CD4-positive, alpha-beta T cell (primary cell): Measurements from ENCODE around the gene KANK4. TPM values are rescaled to one million over a fixed set of nuclear protein-coding genes. Genes with fewer than 3 reads are reported as not detected.

Experiments
- ATAC-seq: fragments of 200-7000 bp; cut with Tn5 transposase; one replicate; pipeline ENCODE4 v1.10.0; 2022; ENCODE audit warnings: mild to moderate bottlenecking; ENCODE audit not compliant: poor library complexity
- CTCF ChIA-PET: fragments of 350-600 bp; sonication (Branson Sonifier 250); formaldehyde crosslinking; loops from one replicate; lab custom pipeline; 2021; ENCODE audit warnings: antibody characterized with exemption, inconsistent platforms; lab: Charles Lee
- POLR2A ChIA-PET: fragments of 350-600 bp; sonication (Branson Sonifier 250); formaldehyde crosslinking; loops from one replicate; lab custom pipeline; 2021; ENCODE audit warnings: antibody characterized with exemption, inconsistent platforms; lab: Charles Lee
- DNase-seq, 14 experiments: peaks; one replicate each; pipeline ENCODE4 v3.0.0-alpha.2; 2013 to 2020; ENCODE audit warnings: mixed read lengths in 2 of 14
- H3K27ac ChIP-seq, 2 donors: one replicate each; pipeline versions ENCODE4 v1.5.1 to v1.7.0; 2013; ENCODE audit warnings: low read length in 2 of 2, low read depth in 1 of 2, mild to moderate bottlenecking in 1 of 2
- H3K27me3 ChIP-seq, 2 experiments: 1 replicate in 1 of 2; 2 replicates in 1 of 2; pipeline versions ENCODE4 v1.6.1 to v1.7.0; 2013; ENCODE audit warnings: low read length in 2 of 2, control low read depth in 1 of 2, mild to moderate bottlenecking in 1 of 2, moderate library complexity in 1 of 2; ENCODE audit not compliant: insufficient read depth in 2 of 2, control insufficient read depth in 1 of 2
- H3K36me3 ChIP-seq: one replicate; pipeline ENCODE4 v1.6.1; 2013; ENCODE audit warnings: low read length, control low read depth; ENCODE audit not compliant: insufficient read depth
- H3K4me1 ChIP-seq: one replicate; pipeline ENCODE4 v1.6.1; 2013; ENCODE audit warnings: low read length, control low read depth; ENCODE audit not compliant: insufficient read depth
- H3K4me3 ChIP-seq: one replicate; pipeline ENCODE4 v1.5.1; 2013; ENCODE audit warnings: mild to moderate bottlenecking, low read length, moderate library complexity
- H3K9me3 ChIP-seq, 2 experiments: 1 replicate in 1 of 2; 2 replicates in 1 of 2; pipeline versions ENCODE4 v1.6.1 to v1.7.0; 2013; ENCODE audit warnings: low read length in 2 of 2, mild to moderate bottlenecking in 2 of 2, control low read depth in 1 of 2, moderate library complexity in 1 of 2; ENCODE audit not compliant: control insufficient read depth in 1 of 2, insufficient read depth in 1 of 2
- H3K27ac Mint-ChIP-seq: one replicate; pipeline ENCODE4 v1.8.0; 2020; ENCODE audit warnings: mixed read lengths
- H3K27me3 Mint-ChIP-seq: one replicate; pipeline ENCODE4 v1.8.0; 2021; ENCODE audit warnings: mixed read lengths
- H3K36me3 Mint-ChIP-seq: one replicate; pipeline ENCODE4 v1.8.0; 2021; ENCODE audit warnings: low read depth, mixed read lengths
- H3K4me1 Mint-ChIP-seq: one replicate; pipeline ENCODE4 v1.8.0; 2021; ENCODE audit warnings: low read depth, mixed read lengths
- H3K4me3 Mint-ChIP-seq: one replicate; pipeline ENCODE4 v1.8.0; 2020; ENCODE audit warnings: mild to moderate bottlenecking, mixed read lengths
- H3K9me3 Mint-ChIP-seq: one replicate; pipeline ENCODE4 v1.8.0; 2020; ENCODE audit warnings: mixed read lengths
- intact Hi-C, 2 experiments: fragments of 100-400 bp; cut with DNase I in 1 of 2; cut with micrococcal nuclease in 1 of 2; formaldehyde crosslinking; loops; one replicate each; pipeline versions ENCODE4 v1.15.1 to v1.9.0; 2023 to 2025; cut with DNase I, micrococcal nuclease
- total RNA-seq, 174 experiments: library from RNA in 2 of 174; stranded (reverse) in 2 of 174; gene quantifications; one replicate each; pipeline ENCODE4 v1.2.3 and lab custom pipeline; 2021 to 2026
- TF ChIP-seq, protein P1 (sequence below): fragments of 200-600 bp; IDR thresholded peaks from one replicate; pipeline ENCODE4 v1.8.0; 2022; ENCODE audit warnings: antibody characterized with exemption, mild to moderate bottlenecking

KANK4 gene
- total RNA-seq, 2 experiments from 2014 or later = not detected

- peaks cover 8% of the 10 kb centered on the region for H3K4me1 Mint-ChIP-seq
- ChIA-PET CTCF (no interaction called here), POLR2A (no interaction called here)
- no peaks in the 10 kb centered on the region for H3K4me1 ChIP-seq
- H3K27me3 Mint-ChIP-seq = no peaks in the 10 kb centered on the region
- TF ChIP-seq, protein P1, sequence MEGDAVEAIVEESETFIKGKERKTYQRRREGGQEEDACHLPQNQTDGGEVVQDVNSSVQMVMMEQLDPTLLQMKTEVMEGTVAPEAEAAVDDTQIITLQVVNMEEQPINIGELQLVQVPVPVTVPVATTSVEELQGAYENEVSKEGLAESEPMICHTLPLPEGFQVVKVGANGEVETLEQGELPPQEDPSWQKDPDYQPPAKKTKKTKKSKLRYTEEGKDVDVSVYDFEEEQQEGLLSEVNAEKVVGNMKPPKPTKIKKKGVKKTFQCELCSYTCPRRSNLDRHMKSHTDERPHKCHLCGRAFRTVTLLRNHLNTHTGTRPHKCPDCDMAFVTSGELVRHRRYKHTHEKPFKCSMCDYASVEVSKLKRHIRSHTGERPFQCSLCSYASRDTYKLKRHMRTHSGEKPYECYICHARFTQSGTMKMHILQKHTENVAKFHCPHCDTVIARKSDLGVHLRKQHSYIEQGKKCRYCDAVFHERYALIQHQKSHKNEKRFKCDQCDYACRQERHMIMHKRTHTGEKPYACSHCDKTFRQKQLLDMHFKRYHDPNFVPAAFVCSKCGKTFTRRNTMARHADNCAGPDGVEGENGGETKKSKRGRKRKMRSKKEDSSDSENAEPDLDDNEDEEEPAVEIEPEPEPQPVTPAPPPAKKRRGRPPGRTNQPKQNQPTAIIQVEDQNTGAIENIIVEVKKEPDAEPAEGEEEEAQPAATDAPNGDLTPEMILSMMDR = no peak
- H3K27ac ChIP-seq = no peak overlapping the region
- no peaks in the 10 kb centered on the region for H3K9me3 ChIP-seq
- H3K9me3 Mint-ChIP-seq = no peaks in the 10 kb centered on the region
- H3K36me3 Mint-ChIP-seq = no peaks in the 10 kb centered on the region
- no peak overlapping the region for H3K4me3 ChIP-seq
- no peak for ATAC-seq
- intact Hi-C loops = no loop called here
- H3K27me3 ChIP-seq = no peaks in the 10 kb centered on the region
- H3K27ac Mint-ChIP-seq = no peak overlapping the region
- no peak overlapping the region for H3K4me3 Mint-ChIP-seq
- no peak for DNase-seq
- H3K36me3 ChIP-seq = no peaks in the 10 kb centered on the region
Observed at GRCh38 chr1:62361431-62361830, 42.2 kb upstream of the KANK4 start.

- H3K9me3 ChIP-seq = no peaks in the 10 kb centered on the region
- Mint-ChIP-seq H3K4me3 (no peak overlapping the region), H3K27me3 (no peaks in the 10 kb centered on the region), H3K4me1 (peaks cover 8% of the 10 kb centered on the region), H3K27ac (peak overlapping the region; percentile 69), H3K9me3 (no peaks in the 10 kb centered on the region), H3K36me3 (no peaks in the 10 kb centered on the region)
- TF ChIP-seq, protein P1 = no peak
- POLR2A ChIA-PET = interaction anchor here (0.8 kb wide), 1 partner anchor 87 kb away, joined by 3 read pairs; no protein-coding TSS in a partner anchor
- ATAC-seq (peak; percentile 67), DNase-seq (peak in 1 of 14 experiments; percentile 9)
- CTCF ChIA-PET = no interaction called here
- H3K27ac ChIP-seq = no peak overlapping the region
- no peaks in the 10 kb centered on the region for H3K4me1 ChIP-seq
- intact Hi-C loops = no loop called here
- H3K36me3 ChIP-seq = no peaks in the 10 kb centered on the region
- no peak overlapping the region for H3K4me3 ChIP-seq
- no peaks in the 10 kb centered on the region for H3K27me3 ChIP-seq
Observed at GRCh38 chr1:62358665-62359373, 39.6 kb upstream of the KANK4 start.

- TF ChIP-seq, protein P1 = no peak
Observed at GRCh38 chr1:62357916-62358315, 38.7 kb upstream of the KANK4 start.

More at GRCh38 chr1:62357916-62358315, 38.7 kb upstream of the KANK4 start:
- ATAC-seq = no peak
- no peaks in the 10 kb centered on the region for H3K9me3 ChIP-seq
- POLR2A ChIA-PET = no interaction called here
- no peak overlapping the region for H3K27ac Mint-ChIP-seq
- H3K4me3 Mint-ChIP-seq = no peak overlapping the region
- no peaks in the 10 kb centered on the region for H3K27me3 Mint-ChIP-seq
- intact Hi-C loops = no loop called here
- no peaks in the 10 kb centered on the region for H3K4me1 ChIP-seq
- H3K36me3 Mint-ChIP-seq = no peaks in the 10 kb centered on the region
- no peaks in the 10 kb centered on the region for H3K36me3 ChIP-seq
- H3K4me3 ChIP-seq = no peak overlapping the region
- H3K27me3 ChIP-seq = no peaks in the 10 kb centered on the region
- DNase-seq = no peak
- H3K27ac ChIP-seq = no peak overlapping the region
- H3K9me3 Mint-ChIP-seq = no peaks in the 10 kb centered on the region
- H3K4me1 Mint-ChIP-seq = peaks cover 8% of the 10 kb centered on the region
- CTCF ChIA-PET = no interaction called here
